Measurements from ENCODE around the gene DOCK1. TPM values are rescaled to one million over a fixed set of nuclear protein-coding genes. Genes with fewer than 3 reads are reported as not detected.

Gene DOCK1
- total RNA-seq, 6 experiments from 2014 or later = 50.6 to 59.9 (median 54.7) TPM

DNA sequence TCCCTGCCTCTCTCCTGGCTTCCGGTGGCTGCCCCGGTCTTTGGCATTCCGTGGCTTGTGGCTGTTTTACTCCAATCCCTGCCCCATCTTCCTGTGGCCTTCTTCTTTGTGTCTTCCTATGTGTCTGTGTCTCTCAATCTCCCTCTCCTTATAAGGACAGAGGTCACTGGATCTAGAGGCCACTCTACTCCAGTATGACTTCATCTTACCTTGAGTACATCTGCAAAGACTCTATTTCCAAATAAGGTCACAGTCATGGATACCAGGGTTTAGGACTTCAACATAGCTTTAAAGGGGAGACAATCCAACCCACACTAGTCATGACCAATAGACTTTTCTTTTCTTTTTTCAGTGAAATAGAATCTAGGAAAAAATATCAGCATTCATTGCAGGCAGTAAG lies 444.5 kb downstream of the DOCK1 start:
- no peaks in the 10 kb centered on the region for H3K36me3 Mint-ChIP-seq (ENCODE audit: low read depth)
- H3K4me1 Mint-ChIP-seq (ENCODE audit: low read depth) = peaks cover 10% of the 10 kb centered on the region
- peaks cover 5% of the 10 kb centered on the region for H3K27me3 Mint-ChIP-seq (ENCODE audit: insufficient read depth)
- no peak overlapping the region for H3K4me3 Mint-ChIP-seq
- peak; percentile 5 for DNase-seq
- no peak overlapping the region for H3K27ac Mint-ChIP-seq
- no peaks in the 10 kb centered on the region for H3K9me3 Mint-ChIP-seq
- TF ChIP-seq, protein P1, sequence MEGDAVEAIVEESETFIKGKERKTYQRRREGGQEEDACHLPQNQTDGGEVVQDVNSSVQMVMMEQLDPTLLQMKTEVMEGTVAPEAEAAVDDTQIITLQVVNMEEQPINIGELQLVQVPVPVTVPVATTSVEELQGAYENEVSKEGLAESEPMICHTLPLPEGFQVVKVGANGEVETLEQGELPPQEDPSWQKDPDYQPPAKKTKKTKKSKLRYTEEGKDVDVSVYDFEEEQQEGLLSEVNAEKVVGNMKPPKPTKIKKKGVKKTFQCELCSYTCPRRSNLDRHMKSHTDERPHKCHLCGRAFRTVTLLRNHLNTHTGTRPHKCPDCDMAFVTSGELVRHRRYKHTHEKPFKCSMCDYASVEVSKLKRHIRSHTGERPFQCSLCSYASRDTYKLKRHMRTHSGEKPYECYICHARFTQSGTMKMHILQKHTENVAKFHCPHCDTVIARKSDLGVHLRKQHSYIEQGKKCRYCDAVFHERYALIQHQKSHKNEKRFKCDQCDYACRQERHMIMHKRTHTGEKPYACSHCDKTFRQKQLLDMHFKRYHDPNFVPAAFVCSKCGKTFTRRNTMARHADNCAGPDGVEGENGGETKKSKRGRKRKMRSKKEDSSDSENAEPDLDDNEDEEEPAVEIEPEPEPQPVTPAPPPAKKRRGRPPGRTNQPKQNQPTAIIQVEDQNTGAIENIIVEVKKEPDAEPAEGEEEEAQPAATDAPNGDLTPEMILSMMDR (IDR thresholded peaks at IDR 0.05) = no peak

DNA sequence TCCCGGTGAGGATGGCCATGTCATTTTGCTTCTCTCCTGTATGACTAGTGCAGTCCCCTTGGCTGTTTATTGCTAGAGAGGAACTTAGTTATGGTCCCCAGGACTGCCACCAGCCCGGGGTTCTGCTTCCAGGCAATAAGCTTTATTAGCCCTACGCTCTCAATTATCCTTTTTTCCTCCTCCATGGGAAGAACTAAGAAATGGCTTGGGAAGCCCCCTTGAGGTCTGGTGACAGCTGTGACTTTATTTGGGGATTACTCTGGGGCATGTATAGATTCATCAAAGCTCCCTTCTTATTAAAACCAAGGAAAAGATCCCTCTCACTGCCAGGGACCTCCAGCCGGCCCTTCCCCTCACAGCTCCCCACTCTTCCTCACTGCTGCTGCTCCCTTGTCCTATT lies 446.3 kb downstream of the DOCK1 start:
- Mint-ChIP-seq H3K36me3 (ENCODE audit: low read depth) (no peaks in the 10 kb centered on the region), H3K9me3 (no peaks in the 10 kb centered on the region), H3K4me1 (ENCODE audit: low read depth) (peaks cover 10% of the 10 kb centered on the region), H3K4me3 (no peak overlapping the region), H3K27me3 (ENCODE audit: insufficient read depth) (peaks cover 5% of the 10 kb centered on the region), H3K27ac (no peak overlapping the region)
- TF ChIP-seq, protein P1 (IDR thresholded peaks at IDR 0.05) = no peak
- no peak for DNase-seq

DNA sequence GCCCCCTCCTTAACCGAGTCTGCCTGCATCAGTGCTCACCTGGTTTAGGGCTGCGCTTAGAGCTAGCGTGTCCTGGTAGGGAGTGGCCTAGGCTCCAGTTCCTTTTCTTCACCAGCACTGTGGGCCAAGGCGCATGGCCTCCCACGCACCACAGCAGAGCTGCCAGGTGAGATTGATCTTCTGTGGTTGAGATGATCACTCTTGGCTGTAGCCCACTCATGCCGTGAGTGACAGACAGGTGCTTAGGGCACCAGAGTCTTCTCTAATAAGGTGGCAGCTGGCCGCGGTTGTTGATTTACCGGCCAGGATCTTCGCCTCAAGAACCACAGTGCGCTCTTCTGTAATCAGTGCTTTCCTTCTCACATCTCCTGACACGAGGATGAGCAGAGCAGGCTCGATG lies 448.3 kb downstream of the DOCK1 start:
- DNase-seq = no peak
- H3K27ac Mint-ChIP-seq = no peak overlapping the region
- no peaks in the 10 kb centered on the region for H3K9me3 Mint-ChIP-seq
- TF ChIP-seq, protein P1 (IDR thresholded peaks at IDR 0.05) = no peak
- no peaks in the 10 kb centered on the region for H3K36me3 Mint-ChIP-seq (ENCODE audit: low read depth)
- H3K4me3 Mint-ChIP-seq = no peak overlapping the region
- peaks cover 10% of the 10 kb centered on the region for H3K4me1 Mint-ChIP-seq (ENCODE audit: low read depth)
- no peaks in the 10 kb centered on the region; the same call in 1 of the 2 replicates for H3K27me3 Mint-ChIP-seq (ENCODE audit: insufficient read depth)

DNA sequence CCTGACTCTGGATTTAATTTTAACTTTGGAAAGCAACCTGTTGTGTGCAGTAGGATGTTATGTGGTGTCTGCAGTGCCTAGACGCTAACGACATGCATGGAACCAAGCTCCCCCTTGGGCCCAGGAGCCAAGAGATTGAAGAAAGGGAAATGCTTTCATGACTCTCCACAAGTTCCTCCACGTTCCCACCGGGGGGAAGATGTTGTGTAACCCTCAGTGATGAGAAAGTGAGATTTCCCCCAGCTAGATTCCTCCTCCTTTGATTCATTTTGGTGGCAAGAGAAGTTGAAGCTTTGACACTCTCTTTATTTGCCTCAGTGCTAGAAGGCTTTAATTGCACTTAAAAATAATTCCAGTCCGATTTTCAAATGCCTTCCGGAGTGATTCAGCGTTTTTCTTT lies 449.0 kb downstream of the DOCK1 start:
- Mint-ChIP-seq H3K4me1 (ENCODE audit: low read depth) (peaks cover 8% of the 10 kb centered on the region), H3K4me3 (no peak overlapping the region), H3K9me3 (no peaks in the 10 kb centered on the region), H3K27ac (peak overlapping the region; percentile 8; the same call in 1 of the 2 replicates), H3K36me3 (ENCODE audit: low read depth) (no peaks in the 10 kb centered on the region), H3K27me3 (ENCODE audit: insufficient read depth) (no peaks in the 10 kb centered on the region; the same call in 1 of the 2 replicates)
- no peak for DNase-seq
- TF ChIP-seq, protein P1 (IDR thresholded peaks at IDR 0.05) = no peak

DNA sequence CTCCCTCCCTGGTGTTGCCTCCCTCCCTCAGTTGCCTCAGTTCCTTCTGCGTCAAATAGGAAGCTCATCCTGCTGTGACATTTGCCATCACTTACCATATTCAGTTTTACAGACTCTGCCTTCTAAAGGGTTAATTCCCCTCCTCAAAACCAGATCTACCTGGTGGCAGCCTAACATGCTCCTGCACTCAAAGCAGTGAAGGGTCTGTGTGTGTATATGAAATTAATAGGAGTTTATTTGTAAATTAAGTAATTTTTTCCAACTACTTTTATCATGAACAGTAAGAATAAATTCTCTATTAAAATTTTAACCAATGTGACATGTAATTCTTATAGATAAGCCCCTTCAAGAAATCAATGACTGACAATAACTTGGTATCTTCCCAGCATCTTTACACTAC lies 449.8 kb downstream of the DOCK1 start:
- Mint-ChIP-seq H3K4me3 (no peak overlapping the region), H3K36me3 (ENCODE audit: low read depth) (no peaks in the 10 kb centered on the region), H3K27ac (no peak overlapping the region), H3K27me3 (ENCODE audit: insufficient read depth) (no peaks in the 10 kb centered on the region; the same call in 1 of the 2 replicates), H3K4me1 (ENCODE audit: low read depth) (peaks cover under 1% of the 10 kb centered on the region; the same call in 1 of the 2 replicates), H3K9me3 (no peaks in the 10 kb centered on the region)
- TF ChIP-seq, protein P1 (IDR thresholded peaks at IDR 0.05) = peak; percentile 76
- no peak for DNase-seq

DNA sequence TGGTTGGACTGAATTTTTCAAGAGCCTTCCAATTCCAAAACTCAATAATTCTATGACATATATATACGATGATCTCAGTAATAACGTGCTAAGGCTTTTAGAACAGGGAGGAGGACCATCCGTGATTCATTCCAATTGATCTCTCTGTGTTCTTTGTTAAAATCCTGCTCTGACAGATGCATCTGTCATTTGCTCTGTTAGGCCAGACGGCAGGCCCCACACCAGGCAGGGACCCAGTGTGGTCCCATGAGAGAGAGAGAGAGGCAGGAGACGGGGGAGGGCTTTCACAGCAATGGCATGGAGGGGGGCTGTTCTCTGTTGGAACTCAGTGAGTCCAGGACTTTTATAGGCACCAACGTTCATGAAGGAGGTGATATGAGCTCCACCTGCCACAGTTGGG lies 451.1 kb downstream of the DOCK1 start:
- no peaks in the 10 kb centered on the region; the same call in 1 of the 2 replicates for H3K27me3 Mint-ChIP-seq (ENCODE audit: insufficient read depth)
- H3K27ac Mint-ChIP-seq = no peak overlapping the region
- no peak overlapping the region for H3K4me3 Mint-ChIP-seq
- H3K4me1 Mint-ChIP-seq (ENCODE audit: low read depth) = no peaks in the 10 kb centered on the region
- no peaks in the 10 kb centered on the region for H3K9me3 Mint-ChIP-seq
- DNase-seq = no peak
- TF ChIP-seq, protein P1 (IDR thresholded peaks at IDR 0.05) = no peak
- 0 out of 2 replicates have a peak, but pooled peaks cover 5% of the 10 kb centered on the region for H3K36me3 Mint-ChIP-seq (ENCODE audit: low read depth)

Measured in HFFc6 (cell line).